ENCODE results near the gene PRKAR2B. TPM values are rescaled to one million over a fixed set of nuclear protein-coding genes. Genes with fewer than 3 reads are reported as not detected.

The PRKAR2B gene
- total and polyA plus RNA-seq, 2 experiments from 2014 or later = 48.8 to 50.6 TPM

DNA sequence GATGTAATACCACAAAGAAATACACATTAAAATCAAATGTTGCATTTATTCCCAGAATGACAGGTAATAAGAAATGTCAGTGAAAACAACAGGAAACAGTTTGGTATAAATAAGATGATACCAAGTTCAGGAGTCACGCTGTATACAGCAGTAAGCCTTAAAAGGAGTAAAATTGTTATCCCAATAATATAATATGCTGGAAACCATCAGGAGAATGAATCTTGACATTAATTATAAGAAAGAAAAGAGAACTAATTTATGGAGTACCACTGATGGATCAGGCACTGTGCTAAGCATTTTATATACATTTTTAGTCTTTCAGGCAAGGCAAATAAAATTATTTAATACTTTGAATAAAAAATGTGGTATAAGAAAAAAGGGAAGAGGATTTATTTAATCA, 27.6 kb downstream of the PRKAR2B start:
- H2AFZ ChIP-seq = no peak overlapping the region
- no peak overlapping the region for H3K27ac ChIP-seq (ENCODE audit: low read depth)
- H3K9me2 ChIP-seq (ENCODE audit: insufficient read depth) = no peaks in the 10 kb centered on the region
- Mint-ChIP-seq H3K4me1 (peaks cover 19% of the 10 kb centered on the region), H3K36me3 (ENCODE audit: low read depth) (no peaks in the 10 kb centered on the region; the same call in 2 of the 3 replicates), H3K4me3 (no peak overlapping the region), H3K27ac (no peak overlapping the region), H3K9me3 (no peaks in the 10 kb centered on the region), H3K27me3 (ENCODE audit: insufficient read depth, low read depth, poor library complexity) (no peaks in the 10 kb centered on the region)
- peaks cover 15% of the 10 kb centered on the region for H3K4me1 ChIP-seq (ENCODE audit: insufficient read depth)
- H3K27me3 ChIP-seq (ENCODE audit: insufficient read depth) = no peaks in the 10 kb centered on the region
- H3F3A ChIP-seq (replicated peaks; ENCODE audit: low read depth) = no peaks in the 10 kb centered on the region
- no peak for TF ChIP-seq STAT1 (IDR thresholded peaks at IDR 0.05; ENCODE audit: unreplicated experiment)
- TF ChIP-seq REST (IDR thresholded peaks at IDR 0.05; ENCODE audit: unreplicated experiment) = no peak
- TF ChIP-seq ZNF462 (CRISPR knock-in tag; IDR thresholded peaks at IDR 0.05) = no peak
- TF ChIP-seq JUNB (IDR thresholded peaks at IDR 0.05; ENCODE audit: unreplicated experiment) = no peak
- TF ChIP-seq ZNF114 (CRISPR knock-in tag; IDR thresholded peaks at IDR 0.05) = no peak
- TF ChIP-seq CREB1 (CRISPR knock-in tag; IDR thresholded peaks at IDR 0.05; ENCODE audit: low read depth) = no peak
- TF ChIP-seq POLR2AphosphoS5 (IDR thresholded peaks at IDR 0.05; ENCODE audit: low read depth) = no peak
- no peak for TF ChIP-seq ETS1 (IDR thresholded peaks at IDR 0.05)
- TF ChIP-seq EZH2 (IDR thresholded peaks at IDR 0.05; ENCODE audit: low read depth, unreplicated experiment) = no peak
- no peak for TF ChIP-seq NANOG (IDR thresholded peaks at IDR 0.05; ENCODE audit: borderline replicate concordance)
- no peak overlapping the region for H3K4me2 ChIP-seq
- H4K20me1 ChIP-seq (replicated peaks; ENCODE audit: insufficient read depth) = no peaks in the 10 kb centered on the region
- ATAC-seq = no peak
- no peak for DNase-seq (ENCODE audit: low spot score)
- H3K79me2 ChIP-seq (replicated peaks; ENCODE audit: insufficient read depth) = peaks cover 26% of the 10 kb centered on the region
- H3K36me3 ChIP-seq (ENCODE audit: insufficient read depth) = no peaks in the 10 kb centered on the region
- H3K4me3 ChIP-seq = no peak overlapping the region

All from GM23338 (cell line).